Colonic mucosa (tissue), 4 donors: Measurements from ENCODE around the gene TMEM38A. TPM values are rescaled to one million over a fixed set of nuclear protein-coding genes. Genes with fewer than 3 reads are reported as not detected.
"Not testable (repeated sequence)": the region's sequence is repeated elsewhere in the genome, so short reads cannot be mapped to it uniquely, and the experiment has no call there.

Experiments used
- DNase-seq: peaks from one replicate; pipeline ENCODE4 v3.0.0-alpha.2; 2020
- H3K27ac ChIP-seq: fragments of 200-600 bp; one replicate; pipeline ENCODE4 v1.8.0; 2021
- H3K27me3 ChIP-seq: fragments of 200-600 bp; one replicate; pipeline ENCODE4 v1.8.0; 2021
- H3K36me3 ChIP-seq: fragments of 200-600 bp; one replicate; pipeline ENCODE4 v1.8.0; 2021
- H3K4me1 ChIP-seq: fragments of 200-600 bp; one replicate; pipeline ENCODE4 v1.8.0; 2021; ENCODE audit warnings: mild to moderate bottlenecking
- H3K4me3 ChIP-seq: fragments of 200-600 bp; one replicate; pipeline ENCODE4 v1.8.0; 2021
- H3K9ac ChIP-seq, 2 donors: one replicate each; pipeline ENCODE4 v1.7.0; 2013; ENCODE audit warnings: control low read depth in 2 of 2, low read depth in 2 of 2, low read length in 2 of 2
- H3K9me3 ChIP-seq: fragments of 200-600 bp; one replicate; pipeline ENCODE4 v1.8.0; 2021
- CTCF ChIP-seq: fragments of 200-600 bp; IDR thresholded peaks from one replicate; pipeline ENCODE4 v1.8.0; 2022; ENCODE audit warnings: antibody characterized with exemption, mild to moderate bottlenecking
- intact Hi-C: fragments of 100-400 bp; cut with DNase I; formaldehyde crosslinking; loops from one replicate; pipeline ENCODE4 v1.14.1; 2022
- total RNA-seq, 2 donors: library from RNA; stranded (reverse); fragmentation: NEBNext Ultra II Directional in 1 of 2; extraction: Animal tissue kit (Norgen Biotek cat#: 25700) in 1 of 2; gene quantifications; one replicate each; pipeline ENCODE4 v1.2.1, GENCODE V29; 2021
- donor health status: healthy.
- donor health status: DM: no; HTN: no; CAD: no.
- donor health status: DM: no; HTN: no; CAD: no.

The TMEM38A gene
- total RNA-seq, 2 donors from 2014 or later, result 4.2 to 4.4 TPM

- H3K9me3 ChIP-seq, result no peaks in the 10 kb centered on the region
- no peaks in the 10 kb centered on the region for H3K27me3 ChIP-seq
- peaks cover 8% of the 10 kb centered on the region for H3K36me3 ChIP-seq
- H3K27ac ChIP-seq, result no peak overlapping the region
- no peak overlapping the region for H3K4me3 ChIP-seq
- intact Hi-C loops, result no loop called here
- TF ChIP-seq CTCF, result no peak
- no peak for DNase-seq
- H3K4me1 ChIP-seq, result no peaks in the 10 kb centered on the region
- H3K9ac ChIP-seq, result no peak overlapping the region
These were observed 10.1 kb upstream of the TMEM38A start for GRCh38 chr19:16650821-16651220.

GRCh38 chr19:16651421-16652188, 9.3 kb upstream of the TMEM38A start:
- not testable (repeated sequence) for H3K36me3 ChIP-seq, DNase-seq

GRCh38 chr19:16652854-16653253, 8.1 kb upstream of the TMEM38A start:
- Histone ChIP-seq H3K9ac (no peak overlapping the region), H3K27ac (no peak overlapping the region), H3K4me1 (no peaks in the 10 kb centered on the region), H3K27me3 (no peaks in the 10 kb centered on the region), H3K36me3 (peaks cover 9% of the 10 kb centered on the region), H3K4me3 (no peak overlapping the region), H3K9me3 (no peaks in the 10 kb centered on the region)
- intact Hi-C loops, result no loop called here
- no peak for DNase-seq
- TF ChIP-seq CTCF, result no peak

More at GRCh38 chr19:16651421-16652188, 9.3 kb upstream of the TMEM38A start:
- H3K4me3 ChIP-seq, H3K4me1 ChIP-seq, intact Hi-C loops, H3K9ac ChIP-seq, H3K27me3 ChIP-seq, H3K9me3 ChIP-seq, H3K27ac ChIP-seq: not testable (repeated sequence)

GRCh38 chr19:16654140-16654539, 6.8 kb upstream of the TMEM38A start:
- peaks cover 17% of the 10 kb centered on the region for H3K36me3 ChIP-seq
- no peak for TF ChIP-seq CTCF
- DNase-seq, result no peak
- intact Hi-C loops, result no loop called here
- H3K9ac ChIP-seq, result no peak overlapping the region
- H3K9me3 ChIP-seq, result no peaks in the 10 kb centered on the region
- H3K4me3 ChIP-seq, result no peak overlapping the region
- no peaks in the 10 kb centered on the region for H3K27me3 ChIP-seq
- H3K4me1 ChIP-seq, result peaks cover 10% of the 10 kb centered on the region
- no peak overlapping the region for H3K27ac ChIP-seq

- no peak for DNase-seq
- TF ChIP-seq CTCF, result no peak
- peaks cover 17% of the 10 kb centered on the region for H3K36me3 ChIP-seq
- H3K4me3 ChIP-seq, result no peak overlapping the region
- H3K4me1 ChIP-seq, result peaks cover 10% of the 10 kb centered on the region
- no peaks in the 10 kb centered on the region for H3K27me3 ChIP-seq
- H3K9ac ChIP-seq, result no peak overlapping the region
- no peak overlapping the region for H3K27ac ChIP-seq
- no peaks in the 10 kb centered on the region for H3K9me3 ChIP-seq
- intact Hi-C loops, result no loop called here
These were observed 6.3 kb upstream of the TMEM38A start for GRCh38 chr19:16654627-16655026.

GRCh38 chr19:16655727-16656126, 5.2 kb upstream of the TMEM38A start:
- TF ChIP-seq CTCF, result no peak
- Histone ChIP-seq H3K36me3 (peaks cover 17% of the 10 kb centered on the region), H3K4me1 (peaks cover 10% of the 10 kb centered on the region), H3K4me3 (no peak overlapping the region), H3K9me3 (no peaks in the 10 kb centered on the region), H3K27ac (no peak overlapping the region), H3K9ac (no peak overlapping the region), H3K27me3 (no peaks in the 10 kb centered on the region)
- no peak for DNase-seq
- intact Hi-C loops, result no loop called here
